ENCODE results near the gene ATXN7L3. TPM values are rescaled to one million over a fixed set of nuclear protein-coding genes. Genes with fewer than 3 reads are reported as not detected.

The ATXN7L3 gene
- total and polyA plus RNA-seq, 9 of the 15 experiments (the other 6 are each of a cell fraction or from before 2014, with no cell fraction given): 0.62 to 66.1 (median 33.2) TPM

DNA sequence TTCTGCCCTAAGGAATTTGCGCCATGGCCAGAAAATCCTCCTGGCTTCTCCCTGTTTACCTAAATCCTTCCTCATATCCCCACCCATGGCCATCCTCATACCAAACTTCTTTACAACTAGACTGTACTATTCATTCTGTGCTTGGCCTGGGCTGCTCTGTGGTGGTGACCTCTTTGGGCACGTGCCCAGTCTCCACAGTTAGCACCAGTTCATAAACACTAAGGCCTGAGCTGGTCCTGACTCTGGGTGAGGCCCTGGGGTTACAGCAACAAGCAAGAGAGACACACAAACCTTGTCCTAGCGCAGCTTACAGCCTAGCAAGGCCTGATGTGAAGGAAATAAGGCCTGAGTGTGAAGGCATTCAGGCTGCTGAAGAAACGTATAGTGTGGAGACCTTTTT is 3.1 kb upstream of the ATXN7L3 start:
- in situ Hi-C loops (cut with MboI): loop anchor here (5.0 kb wide), 1 partner anchor 315 kb away; no protein-coding TSS in a partner anchor

More for the DNA sequence above, 3.1 kb upstream of the ATXN7L3 start:
- Histone ChIP-seq H3K4me2 (ENCODE audit: insufficient read depth, low read length) (no peak overlapping the region), H3K36me3 (ENCODE audit: control insufficient read depth, insufficient read depth, low read length) (peaks cover 16% of the 10 kb centered on the region; the same call in 2 of the 3 replicates), H3K79me2 (ENCODE audit: control insufficient read depth, insufficient read depth, low read length) (peaks cover 14% of the 10 kb centered on the region), H4K20me1 (replicated peaks; ENCODE audit: control insufficient read depth, insufficient read depth, low read length) (no peaks in the 10 kb centered on the region; the same call in 1 of the 2 replicates), H3K4me1 (replicated peaks in 1 of 2; ENCODE audit: control insufficient read depth in 2 of 2, insufficient read depth in 2 of 2, low read length in 2 of 2) (peaks cover 36 to 40% of the 10 kb centered on the region in 2 experiments), H3K4me3 (no peak overlapping the region), H3K9me1 (ENCODE audit: control insufficient read depth, insufficient read depth, low read length) (no peaks in the 10 kb centered on the region), H3K9me3 (replicated peaks; ENCODE audit: control insufficient read depth, insufficient read depth, low read depth, low read length) (no peaks in the 10 kb centered on the region), H3K9ac (ENCODE audit: insufficient read depth in 1 of 2, low read depth in 2 of 2, low read length in 2 of 2) (peak overlapping the region in 1 of 2 experiments; percentile 45; a peak in 1 of 4 replicates), H2AFZ (ENCODE audit: low read depth, low read length) (no peak overlapping the region), H3K27me3 (ENCODE audit: control insufficient read depth in 2 of 2, insufficient read depth in 2 of 2, low read length in 2 of 2) (no peaks in the 10 kb centered on the region), H3K27ac (ENCODE audit: extremely low read depth, low read depth, low read length) (no peak overlapping the region; the same call in 2 of the 3 replicates)
- ATAC-seq: no peak
- no TSS peak for BruUV-seq (replicated peaks)
- no peak for DNase-seq (ENCODE audit: extremely low read depth in 1 of 4, low spot score in 3 of 4)
- FAIRE-seq: no peak
- ChIA-PET POLR2A (interaction anchor here (1.2 to 2.3 kb wide), 2 partner anchors 11 kb away, joined by 4 to 11 read pairs; no protein-coding TSS in a partner anchor), CTCF (ENCODE audit: low intra/inter-chr PET ratio) (interaction anchor here (1.5 kb wide), 1 partner anchor 129 kb away, joined by 4 read pairs; no protein-coding TSS in a partner anchor)
- TF ChIP-seq HNRNPL (IDR thresholded peaks at IDR 0.05; ENCODE audit: low read depth, low read length) (no peak), HMBOX1 (IDR thresholded peaks at IDR 0.05) (no peak), TAF15 (IDR thresholded peaks at IDR 0.05; ENCODE audit: low read depth, low read length) (no peak), CBX3 (IDR thresholded peaks at IDR 0.05; ENCODE audit: borderline replicate concordance in 1 of 2, low read length in 2 of 2) (no peak), HCFC1 (IDR thresholded peaks at IDR 0.05; ENCODE audit: low read depth, low read length) (no peak), ZNF561 (CRISPR knock-in tag; conservative IDR thresholded peaks at IDR 0.05) (no peak), CBX2 (IDR thresholded peaks at IDR 0.05; ENCODE audit: insufficient read depth, low read length, poor library complexity, severe bottlenecking) (no peak), ZNF699 (CRISPR knock-in tag; IDR thresholded peaks at IDR 0.05; ENCODE audit: insufficient replicate concordance) (no peak), GABPB2 (CRISPR knock-in tag; conservative IDR thresholded peaks at IDR 0.05) (no peak), ARHGAP35 (IDR thresholded peaks at IDR 0.05; ENCODE audit: partially characterized antibody) (no peak)
- TF ChIP-seq, protein P1, sequence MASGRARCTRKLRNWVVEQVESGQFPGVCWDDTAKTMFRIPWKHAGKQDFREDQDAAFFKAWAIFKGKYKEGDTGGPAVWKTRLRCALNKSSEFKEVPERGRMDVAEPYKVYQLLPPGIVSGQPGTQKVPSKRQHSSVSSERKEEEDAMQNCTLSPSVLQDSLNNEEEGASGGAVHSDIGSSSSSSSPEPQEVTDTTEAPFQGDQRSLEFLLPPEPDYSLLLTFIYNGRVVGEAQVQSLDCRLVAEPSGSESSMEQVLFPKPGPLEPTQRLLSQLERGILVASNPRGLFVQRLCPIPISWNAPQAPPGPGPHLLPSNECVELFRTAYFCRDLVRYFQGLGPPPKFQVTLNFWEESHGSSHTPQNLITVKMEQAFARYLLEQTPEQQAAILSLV (tag; IDR thresholded peaks at IDR 0.05): no peak
- TF ChIP-seq, protein P2, sequence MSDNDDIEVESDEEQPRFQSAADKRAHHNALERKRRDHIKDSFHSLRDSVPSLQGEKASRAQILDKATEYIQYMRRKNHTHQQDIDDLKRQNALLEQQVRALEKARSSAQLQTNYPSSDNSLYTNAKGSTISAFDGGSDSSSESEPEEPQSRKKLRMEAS (CRISPR knock-in tag; IDR thresholded peaks at IDR 0.05): no peak
- TF ChIP-seq, protein P3, sequence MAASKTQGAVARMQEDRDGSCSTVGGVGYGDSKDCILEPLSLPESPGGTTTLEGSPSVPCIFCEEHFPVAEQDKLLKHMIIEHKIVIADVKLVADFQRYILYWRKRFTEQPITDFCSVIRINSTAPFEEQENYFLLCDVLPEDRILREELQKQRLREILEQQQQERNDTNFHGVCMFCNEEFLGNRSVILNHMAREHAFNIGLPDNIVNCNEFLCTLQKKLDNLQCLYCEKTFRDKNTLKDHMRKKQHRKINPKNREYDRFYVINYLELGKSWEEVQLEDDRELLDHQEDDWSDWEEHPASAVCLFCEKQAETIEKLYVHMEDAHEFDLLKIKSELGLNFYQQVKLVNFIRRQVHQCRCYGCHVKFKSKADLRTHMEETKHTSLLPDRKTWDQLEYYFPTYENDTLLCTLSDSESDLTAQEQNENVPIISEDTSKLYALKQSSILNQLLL (CRISPR knock-in tag; IDR thresholded peaks at IDR 0.05; ENCODE audit: borderline replicate concordance): no peak
- 71% methylated on average over 4 of the region's 4 CpGs for WGBS (ENCODE audit: insufficient coverage, low coverage, missing lambda C conversion rate)
- intact Hi-C loops (cut with micrococcal nuclease): no loop called here

Data from K562 (cell line).